Measurements from ENCODE around the gene STK16. TPM values are rescaled to one million over a fixed set of nuclear protein-coding genes. Genes with fewer than 3 reads are reported as not detected.

The STK16 gene
- total RNA-seq, 6 experiments from 2014 or later: 25.1 to 30.7 (median 28.2) TPM

GRCh38 chr2:219204425-219205164 lies 40.7 kb upstream of the STK16 start:
- DNase-seq: no peak
- Mint-ChIP-seq H3K4me3 (no peak overlapping the region), H3K4me1 (ENCODE audit: low read depth) (peaks cover 27% of the 10 kb centered on the region), H3K36me3 (ENCODE audit: low read depth) (0 out of 2 replicates have a peak, but pooled peaks cover 2% of the 10 kb centered on the region), H3K27me3 (ENCODE audit: insufficient read depth) (peaks cover 8% of the 10 kb centered on the region), H3K9me3 (0 out of 2 replicates have a peak, but pooled peaks cover 3% of the 10 kb centered on the region), H3K27ac (no peak overlapping the region)
- no peak for TF ChIP-seq CTCF (IDR thresholded peaks at IDR 0.05)

DNA sequence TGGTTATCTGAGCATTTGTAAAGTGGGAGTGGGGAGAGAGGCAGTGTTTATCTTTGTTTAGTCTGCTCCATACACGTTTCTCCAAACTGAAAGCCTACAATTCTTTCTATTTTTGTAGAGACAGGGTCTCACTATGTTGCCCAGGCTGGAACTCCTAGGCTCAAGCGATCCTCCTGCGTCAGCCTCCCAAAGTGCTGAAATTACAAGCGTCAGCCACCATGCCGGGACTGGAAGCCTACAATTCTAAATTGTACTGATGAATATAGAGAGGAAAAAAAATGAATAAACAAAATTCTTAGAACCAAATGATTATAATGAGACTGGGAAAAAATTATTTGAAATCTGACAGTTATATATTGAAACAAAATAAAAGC lies 40.1 kb upstream of the STK16 start:
- no peak for DNase-seq
- peaks cover 8% of the 10 kb centered on the region; the same call in 1 of the 2 replicates for H3K36me3 Mint-ChIP-seq (ENCODE audit: low read depth)
- H3K27ac Mint-ChIP-seq: no peak overlapping the region
- peaks cover 7% of the 10 kb centered on the region for H3K27me3 Mint-ChIP-seq (ENCODE audit: insufficient read depth)
- H3K4me3 Mint-ChIP-seq: peak overlapping the region; percentile 39; the same call in 1 of the 2 replicates
- H3K4me1 Mint-ChIP-seq (ENCODE audit: low read depth): peaks cover 27% of the 10 kb centered on the region
- no peak for TF ChIP-seq CTCF (IDR thresholded peaks at IDR 0.05)
- 0 out of 2 replicates have a peak, but pooled peaks cover 3% of the 10 kb centered on the region for H3K9me3 Mint-ChIP-seq

DNA sequence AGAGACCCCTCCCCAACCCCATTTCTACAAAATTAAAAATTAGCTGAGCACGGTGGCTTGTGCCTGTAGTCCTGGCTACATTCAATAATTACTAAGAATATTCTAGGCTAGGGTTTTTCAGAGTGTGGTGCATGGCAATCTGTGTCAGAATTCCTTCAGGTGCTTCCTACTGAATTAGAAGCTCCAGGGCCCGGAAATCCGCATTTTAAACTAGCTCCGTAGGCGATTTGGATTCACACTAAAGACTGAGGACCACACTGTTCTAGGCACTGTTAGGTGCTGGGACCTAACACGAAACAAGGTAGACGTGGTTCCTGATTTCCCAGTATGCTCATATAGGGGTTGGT lies 39.3 kb upstream of the STK16 start:
- Mint-ChIP-seq H3K9me3 (0 out of 2 replicates have a peak, but pooled peaks cover 3% of the 10 kb centered on the region), H3K4me1 (ENCODE audit: low read depth) (peaks cover 27% of the 10 kb centered on the region), H3K4me3 (peak overlapping the region; percentile 94), H3K27ac (peak overlapping the region; percentile 90), H3K27me3 (ENCODE audit: insufficient read depth) (peaks cover 4% of the 10 kb centered on the region), H3K36me3 (ENCODE audit: low read depth) (peaks cover 12% of the 10 kb centered on the region; the same call in 1 of the 2 replicates)
- TF ChIP-seq CTCF (IDR thresholded peaks at IDR 0.05): no peak
- no peak for DNase-seq

GRCh38 chr2:219206328-219207133 lies 38.7 kb upstream of the STK16 start, which contains the start of gene ZFAND2B:
Gene ZFAND2B, plus strand, starts transcription at chr2:219206782. Its CDS starts 206 bp downstream, at chr2:219206988.
- Mint-ChIP-seq H3K27ac (peak within 1 kb of the TSS; percentile 90), H3K36me3 (ENCODE audit: low read depth) (peaks cover 17% of the 10 kb centered on the region; the same call in 1 of the 2 replicates)
- no peak for TF ChIP-seq CTCF (IDR thresholded peaks at IDR 0.05)

GRCh38 chr2:219207134-219207883 lies 38.0 kb upstream of the STK16 start:
- H3K4me1 Mint-ChIP-seq (ENCODE audit: low read depth): peaks cover 27% of the 10 kb centered on the region
- peak overlapping the region; percentile 47 for H3K27ac Mint-ChIP-seq
- H3K36me3 Mint-ChIP-seq (ENCODE audit: low read depth): peaks cover 21% of the 10 kb centered on the region; the same call in 1 of the 2 replicates
- DNase-seq: no peak
- H3K27me3 Mint-ChIP-seq (ENCODE audit: insufficient read depth): peaks cover 6% of the 10 kb centered on the region
- no peak for TF ChIP-seq CTCF (IDR thresholded peaks at IDR 0.05)
- H3K9me3 Mint-ChIP-seq: 0 out of 2 replicates have a peak, but pooled peaks cover 3% of the 10 kb centered on the region
- H3K4me3 Mint-ChIP-seq: peak overlapping the region; percentile 94

More at GRCh38 chr2:219206328-219207133, 38.7 kb upstream of the STK16 start, which contains the start of gene ZFAND2B:
- 0 out of 2 replicates have a peak, but pooled peaks cover 3% of the 10 kb centered on the region for H3K9me3 Mint-ChIP-seq
- H3K27me3 Mint-ChIP-seq (ENCODE audit: insufficient read depth): peaks cover 6% of the 10 kb centered on the region
- peak within 1 kb of the TSS; percentile 94 for H3K4me3 Mint-ChIP-seq
- peaks cover 27% of the 10 kb centered on the region for H3K4me1 Mint-ChIP-seq (ENCODE audit: low read depth)
- DNase-seq: peak; percentile 86

All from HFFc6 (cell line).